ENCODE data around the gene VWA5B1.
"Not testable (repeated sequence)": the region's sequence is repeated elsewhere in the genome, so short reads cannot be mapped to it uniquely, and the experiment has no call there.

VWA5B1 gene

GRCh38 chr1:20280341-20280740 is 10.3 kb upstream of the VWA5B1 start:
- TF ChIP-seq CTCF (IDR thresholded peaks at IDR 0.05; ENCODE audit: low read depth, low read length, missing control alignments), result no peak
- no peak overlapping the region for H3K4me3 ChIP-seq (ENCODE audit: low read depth, low read length)
- in situ Hi-C loops (cut with HindIII; ENCODE audit: low sequenced_read_pairs), result no loop called here
- no peak for DNase-seq (ENCODE audit: low read depth)

GRCh38 chr1:20280906-20281305 is 9.8 kb upstream of the VWA5B1 start:
- DNase-seq (ENCODE audit: low read depth), result no peak
- no peak for TF ChIP-seq CTCF (IDR thresholded peaks at IDR 0.05; ENCODE audit: low read depth, low read length, missing control alignments)
- in situ Hi-C loops (cut with HindIII; ENCODE audit: low sequenced_read_pairs), result no loop called here
- no peak overlapping the region for H3K4me3 ChIP-seq (ENCODE audit: low read depth, low read length)

GRCh38 chr1:20281801-20282200 is 8.9 kb upstream of the VWA5B1 start:
- in situ Hi-C loops (cut with HindIII; ENCODE audit: low sequenced_read_pairs), result no loop called here
- TF ChIP-seq CTCF (IDR thresholded peaks at IDR 0.05; ENCODE audit: low read depth, low read length, missing control alignments), result no peak
- no peak overlapping the region for H3K4me3 ChIP-seq (ENCODE audit: low read depth, low read length)
- DNase-seq (ENCODE audit: low read depth), result no peak

- H3K4me3 ChIP-seq (ENCODE audit: low read depth, low read length), result no peak overlapping the region
- DNase-seq (ENCODE audit: low read depth), result no peak
- in situ Hi-C loops (cut with HindIII; ENCODE audit: low sequenced_read_pairs), result no loop called here
- no peak for TF ChIP-seq CTCF (IDR thresholded peaks at IDR 0.05; ENCODE audit: low read depth, low read length, missing control alignments)
These were observed 8.1 kb upstream of the VWA5B1 start for GRCh38 chr1:20282533-20282932.

GRCh38 chr1:20284046-20284445 is 6.6 kb upstream of the VWA5B1 start:
- H3K4me3 ChIP-seq (ENCODE audit: low read depth, low read length), result no peak overlapping the region
- no peak for TF ChIP-seq CTCF (IDR thresholded peaks at IDR 0.05; ENCODE audit: low read depth, low read length, missing control alignments)
- DNase-seq (ENCODE audit: low read depth), result no peak
- in situ Hi-C loops (cut with HindIII; ENCODE audit: low sequenced_read_pairs), result no loop called here

- in situ Hi-C loops (cut with HindIII; ENCODE audit: low sequenced_read_pairs), result no loop called here
- DNase-seq (ENCODE audit: low read depth), result no peak
- no peak for TF ChIP-seq CTCF (IDR thresholded peaks at IDR 0.05; ENCODE audit: low read depth, low read length, missing control alignments)
- no peak overlapping the region for H3K4me3 ChIP-seq (ENCODE audit: low read depth, low read length)
These were observed 6.0 kb upstream of the VWA5B1 start for GRCh38 chr1:20284625-20285024.

GRCh38 chr1:20285510-20285909 is 5.2 kb upstream of the VWA5B1 start:
- no peak overlapping the region for H3K4me3 ChIP-seq (ENCODE audit: low read depth, low read length)
- no peak for DNase-seq (ENCODE audit: low read depth)
- no peak for TF ChIP-seq CTCF (IDR thresholded peaks at IDR 0.05; ENCODE audit: low read depth, low read length, missing control alignments)
- in situ Hi-C loops (cut with HindIII; ENCODE audit: low sequenced_read_pairs), result no loop called here

GRCh38 chr1:20287696-20288095 is 3.0 kb upstream of the VWA5B1 start:
- in situ Hi-C loops (cut with HindIII; ENCODE audit: low sequenced_read_pairs); H3K4me3 ChIP-seq (ENCODE audit: low read depth, low read length); DNase-seq (ENCODE audit: low read depth): not testable (repeated sequence)

Measured in astrocyte of the cerebellum (primary cell).